Measurements from ENCODE around the gene CHCHD6.

Gene CHCHD6

GRCh38 chr3:126995926-126996512, 292.0 kb downstream of the CHCHD6 start:
- H3K9ac ChIP-seq, result no peak overlapping the region
- no peak overlapping the region for H3K4me3 ChIP-seq (ENCODE audit: low read depth, low read length)
- no peaks in the 10 kb centered on the region for H3K9me3 ChIP-seq (ENCODE audit: control insufficient read depth, low read length)
- peak overlapping the region; percentile 52 for H3K27ac ChIP-seq
- H3K4me2 ChIP-seq (ENCODE audit: low read length), result no peak overlapping the region
- H3K27me3 ChIP-seq (ENCODE audit: control insufficient read depth, insufficient read depth, low read length), result no peaks in the 10 kb centered on the region
- no peak overlapping the region for H2AFZ ChIP-seq
- H3K79me2 ChIP-seq, result peaks cover 96% of the 10 kb centered on the region
- H3K36me3 ChIP-seq (ENCODE audit: control insufficient read depth, insufficient read depth, low read length), result no peaks in the 10 kb centered on the region
- TF ChIP-seq CTCF (IDR thresholded peaks at IDR 0.05), result peak; percentile 26
- peaks cover 81% of the 10 kb centered on the region for H3K4me1 ChIP-seq

- no peak for TF ChIP-seq CTCF (IDR thresholded peaks at IDR 0.05)
- no peaks in the 10 kb centered on the region for H3K36me3 ChIP-seq (ENCODE audit: control insufficient read depth, insufficient read depth, low read length)
- no peaks in the 10 kb centered on the region for H3K9me3 ChIP-seq (ENCODE audit: control insufficient read depth, low read length)
- H3K27me3 ChIP-seq (ENCODE audit: control insufficient read depth, insufficient read depth, low read length), result no peaks in the 10 kb centered on the region
- H3K79me2 ChIP-seq, result peaks cover 99% of the 10 kb centered on the region
- H3K27ac ChIP-seq, result peak overlapping the region; percentile 52
- no peak overlapping the region for H2AFZ ChIP-seq
- H3K4me1 ChIP-seq, result peaks cover 82% of the 10 kb centered on the region
- no peak overlapping the region for H3K4me2 ChIP-seq (ENCODE audit: low read length)
- no peak overlapping the region for H3K4me3 ChIP-seq (ENCODE audit: low read depth, low read length)
- H3K9ac ChIP-seq, result no peak overlapping the region
These were observed 292.9 kb downstream of the CHCHD6 start for GRCh38 chr3:126996905-126997304.

- Histone ChIP-seq H3K27ac (peak overlapping the region; percentile 52), H3K4me3 (ENCODE audit: low read depth, low read length) (no peak overlapping the region), H3K4me1 (peaks cover 82% of the 10 kb centered on the region), H3K4me2 (ENCODE audit: low read length) (no peak overlapping the region), H3K27me3 (ENCODE audit: control insufficient read depth, insufficient read depth, low read length) (no peaks in the 10 kb centered on the region), H3K9me3 (ENCODE audit: control insufficient read depth, low read length) (no peaks in the 10 kb centered on the region), H3K9ac (no peak overlapping the region), H2AFZ (no peak overlapping the region), H3K36me3 (ENCODE audit: control insufficient read depth, insufficient read depth, low read length) (no peaks in the 10 kb centered on the region), H3K79me2 (peaks cover 94% of the 10 kb centered on the region)
- TF ChIP-seq CTCF (IDR thresholded peaks at IDR 0.05), result no peak
These were observed 293.5 kb downstream of the CHCHD6 start for GRCh38 chr3:126997455-126998038.

- Histone ChIP-seq H3K9ac (no peak overlapping the region), H3K79me2 (peaks cover 87% of the 10 kb centered on the region), H3K36me3 (ENCODE audit: control insufficient read depth, insufficient read depth, low read length) (no peaks in the 10 kb centered on the region), H3K4me2 (ENCODE audit: low read length) (no peak overlapping the region), H2AFZ (no peak overlapping the region), H3K4me3 (ENCODE audit: low read depth, low read length) (no peak overlapping the region), H3K27me3 (ENCODE audit: control insufficient read depth, insufficient read depth, low read length) (no peaks in the 10 kb centered on the region), H3K9me3 (ENCODE audit: control insufficient read depth, low read length) (no peaks in the 10 kb centered on the region), H3K27ac (peak overlapping the region; percentile 52), H3K4me1 (peaks cover 75% of the 10 kb centered on the region)
- TF ChIP-seq CTCF (IDR thresholded peaks at IDR 0.05), result no peak
These were observed 294.3 kb downstream of the CHCHD6 start for GRCh38 chr3:126998320-126998719.

- no peak overlapping the region for H3K27ac ChIP-seq
These were observed 294.7 kb downstream of the CHCHD6 start for GRCh38 chr3:126998728-126999127.

More at GRCh38 chr3:126998728-126999127, 294.7 kb downstream of the CHCHD6 start:
- Histone ChIP-seq H3K27me3 (ENCODE audit: control insufficient read depth, insufficient read depth, low read length) (no peaks in the 10 kb centered on the region), H3K9ac (no peak overlapping the region), H3K4me1 (peaks cover 71% of the 10 kb centered on the region), H3K79me2 (peaks cover 83% of the 10 kb centered on the region), H3K4me3 (ENCODE audit: low read depth, low read length) (no peak overlapping the region), H2AFZ (no peak overlapping the region), H3K9me3 (ENCODE audit: control insufficient read depth, low read length) (no peaks in the 10 kb centered on the region), H3K4me2 (ENCODE audit: low read length) (no peak overlapping the region), H3K36me3 (ENCODE audit: control insufficient read depth, insufficient read depth, low read length) (no peaks in the 10 kb centered on the region)
- no peak for TF ChIP-seq CTCF (IDR thresholded peaks at IDR 0.05)
